Caco-2 (cell line): Measurements from ENCODE around the gene HOXD10. TPM values are rescaled to one million over a fixed set of nuclear protein-coding genes. Genes with fewer than 3 reads are reported as not detected.
A peak's percentile ranks its signal among the peaks of the same experiment; 100 is the strongest.

ENCODE experiments used
- BruUV-seq: library from RNA; stranded (reverse); fragments of 400-500 nt; replicated peaks from 2 replicates; lab custom pipeline; 2021; lab: Mats Ljungman, UMichigan
- CTCF ChIA-PET: fragments of 300-600 bp; sonication (Branson Sonifier 250); formaldehyde crosslinking; loops from one replicate; lab custom pipeline; 2022; ENCODE audit warnings: antibody characterized with exemption; lab: Charles Lee
- POLR2A ChIA-PET: fragments of 300-600 bp; sonication (Branson Sonifier 250); formaldehyde crosslinking; loops from one replicate; lab custom pipeline; 2022; ENCODE audit warnings: antibody characterized with exemption; lab: Charles Lee
- DNase-seq, 2 experiments: peaks; one replicate each; pipeline versions ENCODE4 v3.0.0 to v3.0.0-alpha.2; 2020 to 2022
- H3K27me3 ChIP-seq: replicated peaks from 2 replicates; pipeline ENCODE4 v1.6.0; 2011; ENCODE audit warnings: low read length; ENCODE audit not compliant: control insufficient read depth, insufficient read depth
- H3K36me3 ChIP-seq: 2 replicates; pipeline ENCODE4 v1.5.1; 2011; ENCODE audit warnings: low read length; ENCODE audit not compliant: control insufficient read depth, insufficient read depth
- H3K4me1 ChIP-seq: fragments of 250-450 bp; sonication (Bioruptor Pico); 2 replicates; pipeline ENCODE4 v1.5.1; 2020; ENCODE audit warnings: mild to moderate bottlenecking
- H3K4me3 ChIP-seq: 2 replicates; pipeline ENCODE4 v1.5.1; 2011; ENCODE audit warnings: low read depth, mild to moderate bottlenecking, control low read depth, low read length
- H3K9me3 ChIP-seq: fragments of 250-450 bp; sonication (Bioruptor Pico); 2 replicates; pipeline ENCODE4 v1.5.1; 2020; ENCODE audit warnings: mild to moderate bottlenecking, moderate library complexity
- H3K27ac Mint-ChIP-seq: one replicate; pipeline ENCODE4 v1.8.0; 2022; ENCODE audit warnings: mixed read lengths; ENCODE audit not compliant: unreplicated experiment
- H3K27me3 Mint-ChIP-seq: one replicate; pipeline ENCODE4 v1.8.0; 2022; ENCODE audit warnings: mixed read lengths; ENCODE audit not compliant: insufficient read depth, unreplicated experiment
- H3K36me3 Mint-ChIP-seq: one replicate; pipeline ENCODE4 v1.8.0; 2022; ENCODE audit warnings: mild to moderate bottlenecking, mixed read lengths; ENCODE audit not compliant: insufficient read depth, unreplicated experiment
- H3K4me1 Mint-ChIP-seq: one replicate; pipeline ENCODE4 v1.8.0; 2022; ENCODE audit warnings: low read depth, mixed read lengths; ENCODE audit not compliant: unreplicated experiment
- H3K4me3 Mint-ChIP-seq: one replicate; pipeline ENCODE4 v1.8.0; 2022; ENCODE audit warnings: mild to moderate bottlenecking, moderate library complexity, mixed read lengths; ENCODE audit not compliant: unreplicated experiment
- H3K9me3 Mint-ChIP-seq: one replicate; pipeline ENCODE4 v1.8.0; 2022; ENCODE audit warnings: mixed read lengths; ENCODE audit not compliant: unreplicated experiment
- intact Hi-C: fragments of 100-400 bp; cut with micrococcal nuclease; formaldehyde crosslinking; loops from one replicate; pipeline ENCODE4 v1.10.0; 2022; ENCODE audit not compliant: unreplicated experiment
- total RNA-seq: library from RNA; stranded (reverse); gene quantifications from 2 replicates; pipeline ENCODE4 v1.2.3, GENCODE V29; 2022
- TF ChIP-seq, protein P1 (sequence below), 2 experiments: fragments of 200-600 bp in 1 of 2; IDR thresholded peaks; 1 replicate in 1 of 2; 2 replicates in 1 of 2; pipeline versions ENCODE4 v1.5.1 to v1.8.0; 2011 to 2022; ENCODE audit warnings: antibody characterized with exemption in 1 of 2, control low read depth in 1 of 2, inconsistent platforms in 1 of 2, low read depth in 1 of 2, low read length in 1 of 2, mild to moderate bottlenecking in 1 of 2, moderate library complexity in 1 of 2; ENCODE audit not compliant: insufficient read depth in 1 of 2, severe bottlenecking in 1 of 2, unreplicated experiment in 1 of 2

Gene HOXD10
- total RNA-seq, 1 experiment from 2014 or later, result not detected

DNA sequence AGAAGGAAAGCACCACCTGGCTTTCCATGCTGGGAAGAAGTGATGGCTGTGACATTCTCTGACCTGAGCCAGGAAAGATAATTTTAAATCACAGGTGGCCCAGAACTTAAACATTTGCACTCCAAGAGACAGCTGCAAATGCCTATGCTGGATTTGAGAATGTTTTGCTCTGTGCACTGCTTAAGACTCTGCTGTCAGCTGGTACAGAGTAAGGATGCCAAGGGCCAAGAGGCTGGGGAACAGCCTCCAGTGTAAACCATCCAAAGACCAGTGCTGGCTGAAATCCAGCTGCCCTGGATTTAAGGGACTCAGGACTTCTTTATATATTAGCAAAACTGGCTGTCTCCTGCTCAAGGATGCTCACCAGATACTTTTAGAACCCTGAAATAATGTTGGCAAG is 16.8 kb downstream of the HOXD10 start:
- H3K4me1 Mint-ChIP-seq, result peaks cover 28% of the 10 kb centered on the region
- Histone ChIP-seq H3K4me3 (no peak overlapping the region), H3K4me1 (peaks cover 25% of the 10 kb centered on the region), H3K36me3 (no peaks in the 10 kb centered on the region), H3K27me3 (peaks cover 16% of the 10 kb centered on the region), H3K9me3 (no peaks in the 10 kb centered on the region)
- no peak overlapping the region for H3K27ac Mint-ChIP-seq
- no TSS peak for BruUV-seq
- ChIA-PET POLR2A (no interaction called here), CTCF (no interaction called here)
- TF ChIP-seq, protein P1, sequence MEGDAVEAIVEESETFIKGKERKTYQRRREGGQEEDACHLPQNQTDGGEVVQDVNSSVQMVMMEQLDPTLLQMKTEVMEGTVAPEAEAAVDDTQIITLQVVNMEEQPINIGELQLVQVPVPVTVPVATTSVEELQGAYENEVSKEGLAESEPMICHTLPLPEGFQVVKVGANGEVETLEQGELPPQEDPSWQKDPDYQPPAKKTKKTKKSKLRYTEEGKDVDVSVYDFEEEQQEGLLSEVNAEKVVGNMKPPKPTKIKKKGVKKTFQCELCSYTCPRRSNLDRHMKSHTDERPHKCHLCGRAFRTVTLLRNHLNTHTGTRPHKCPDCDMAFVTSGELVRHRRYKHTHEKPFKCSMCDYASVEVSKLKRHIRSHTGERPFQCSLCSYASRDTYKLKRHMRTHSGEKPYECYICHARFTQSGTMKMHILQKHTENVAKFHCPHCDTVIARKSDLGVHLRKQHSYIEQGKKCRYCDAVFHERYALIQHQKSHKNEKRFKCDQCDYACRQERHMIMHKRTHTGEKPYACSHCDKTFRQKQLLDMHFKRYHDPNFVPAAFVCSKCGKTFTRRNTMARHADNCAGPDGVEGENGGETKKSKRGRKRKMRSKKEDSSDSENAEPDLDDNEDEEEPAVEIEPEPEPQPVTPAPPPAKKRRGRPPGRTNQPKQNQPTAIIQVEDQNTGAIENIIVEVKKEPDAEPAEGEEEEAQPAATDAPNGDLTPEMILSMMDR (IDR thresholded peaks at IDR 0.05; ENCODE audit: insufficient read depth in 1 of 2, low read depth in 1 of 2, low read length in 1 of 2, severe bottlenecking in 1 of 2, unreplicated experiment in 1 of 2), result no peak
- no peak overlapping the region for H3K4me3 Mint-ChIP-seq
- no peak for DNase-seq
- H3K9me3 Mint-ChIP-seq, result no peaks in the 10 kb centered on the region
- intact Hi-C loops, result no loop called here
- H3K36me3 Mint-ChIP-seq, result no peaks in the 10 kb centered on the region
- peaks cover 57% of the 10 kb centered on the region for H3K27me3 Mint-ChIP-seq

GRCh38 chr2:176134035-176134434 is 17.5 kb downstream of the HOXD10 start:
- intact Hi-C loops, result no loop called here
- Mint-ChIP-seq H3K36me3 (no peaks in the 10 kb centered on the region), H3K4me1 (peaks cover 22% of the 10 kb centered on the region), H3K9me3 (no peaks in the 10 kb centered on the region), H3K27me3 (peaks cover 53% of the 10 kb centered on the region), H3K4me3 (no peak overlapping the region), H3K27ac (no peak overlapping the region)
- BruUV-seq, result no TSS peak
- H3K9me3 ChIP-seq, result no peaks in the 10 kb centered on the region
- CTCF ChIA-PET, result no interaction called here
- H3K27me3 ChIP-seq, result peaks cover 10% of the 10 kb centered on the region
- TF ChIP-seq, protein P1 (IDR thresholded peaks at IDR 0.05; ENCODE audit: insufficient read depth in 1 of 2, low read depth in 1 of 2, low read length in 1 of 2, severe bottlenecking in 1 of 2, unreplicated experiment in 1 of 2), result no peak
- H3K4me3 ChIP-seq, result no peak overlapping the region
- peaks cover 23% of the 10 kb centered on the region for H3K4me1 ChIP-seq
- no peaks in the 10 kb centered on the region for H3K36me3 ChIP-seq
- POLR2A ChIA-PET, result no interaction called here
- DNase-seq, result no peak

- Mint-ChIP-seq H3K36me3 (no peaks in the 10 kb centered on the region), H3K27me3 (peaks cover 53% of the 10 kb centered on the region), H3K27ac (no peak overlapping the region), H3K9me3 (no peaks in the 10 kb centered on the region), H3K4me1 (peaks cover 20% of the 10 kb centered on the region), H3K4me3 (peak overlapping the region; percentile 76)
- no TSS peak for BruUV-seq
- TF ChIP-seq, protein P1 (IDR thresholded peaks at IDR 0.05; ENCODE audit: insufficient read depth in 1 of 2, low read depth in 1 of 2, low read length in 1 of 2, severe bottlenecking in 1 of 2, unreplicated experiment in 1 of 2), result no peak
- Histone ChIP-seq H3K9me3 (no peaks in the 10 kb centered on the region), H3K36me3 (no peaks in the 10 kb centered on the region), H3K4me3 (no peak overlapping the region), H3K4me1 (peaks cover 19% of the 10 kb centered on the region), H3K27me3 (peaks cover 8% of the 10 kb centered on the region)
- intact Hi-C loops, result loop anchor here (1.0 to 5.0 kb wide), 2 partner anchors 52 to 320 kb away; partner anchors contain the start of gene HOXD1
- ChIA-PET POLR2A (no interaction called here), CTCF (no interaction called here)
- DNase-seq, result no peak
Observed at GRCh38 chr2:176135035-176135440, 18.5 kb downstream of the HOXD10 start.
